EH (cell line): ENCODE measurements around the gene MPND.

Source experiments
- DNase-seq: peaks from one replicate; pipeline ENCODE4 v3.0.0-alpha.2; 2015; ENCODE audit warnings: low read depth

Gene MPND

DNA sequence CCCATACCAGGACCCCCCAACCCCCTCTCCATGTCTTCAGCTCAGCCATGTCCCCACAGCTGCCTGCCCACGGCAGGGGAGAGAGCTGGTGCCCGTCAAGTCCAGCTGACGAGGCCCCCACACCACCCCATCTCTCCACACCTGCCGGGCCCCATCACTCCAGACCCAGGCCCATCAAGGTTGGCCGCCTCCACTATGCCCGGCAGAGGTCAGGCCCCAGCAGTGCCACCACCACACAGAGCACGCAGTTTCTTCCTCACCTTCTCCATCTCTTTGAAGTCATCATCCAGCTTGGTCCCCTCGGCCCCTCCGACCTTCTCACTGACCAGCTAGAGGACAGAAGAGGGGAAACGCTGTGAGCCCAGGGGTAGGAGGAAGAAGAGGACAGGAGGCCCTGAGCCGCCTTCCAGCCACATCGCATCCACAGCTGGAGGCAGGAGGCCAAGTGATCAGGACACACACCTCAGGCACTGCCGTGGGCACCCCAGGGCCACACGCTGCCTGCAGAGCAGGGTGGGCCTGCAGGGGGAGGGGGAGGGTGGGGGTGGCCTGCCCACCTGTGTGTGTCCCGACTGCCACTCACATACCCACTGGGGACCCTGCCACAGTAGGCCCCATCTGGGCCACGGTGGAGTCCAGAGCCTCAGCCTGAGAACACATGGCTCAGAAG is 23.4 kb downstream of the MPND start:
- DNase-seq, result no peak

- DNase-seq, result no peak
Measured at GRCh38 chr19:4367336-4367723, 24.0 kb downstream of the MPND start.

DNA sequence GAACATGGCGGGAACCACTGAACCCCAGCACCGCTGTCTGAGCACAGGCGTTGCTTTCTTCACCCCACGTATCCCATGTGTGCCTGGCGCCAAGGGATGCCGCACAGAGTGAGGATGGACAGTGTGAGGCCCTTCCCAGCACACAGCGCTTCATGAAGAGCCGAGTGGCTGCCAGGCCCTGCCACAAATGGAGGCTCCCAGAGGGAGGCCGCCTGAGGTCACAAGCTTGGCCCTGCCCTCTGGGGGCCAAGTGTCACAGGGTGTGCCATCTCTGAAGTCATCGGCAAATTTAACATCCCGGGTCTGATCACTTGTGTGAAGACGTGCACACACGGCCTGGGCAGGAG is 24.4 kb downstream of the MPND start:
- no peak for DNase-seq

DNA sequence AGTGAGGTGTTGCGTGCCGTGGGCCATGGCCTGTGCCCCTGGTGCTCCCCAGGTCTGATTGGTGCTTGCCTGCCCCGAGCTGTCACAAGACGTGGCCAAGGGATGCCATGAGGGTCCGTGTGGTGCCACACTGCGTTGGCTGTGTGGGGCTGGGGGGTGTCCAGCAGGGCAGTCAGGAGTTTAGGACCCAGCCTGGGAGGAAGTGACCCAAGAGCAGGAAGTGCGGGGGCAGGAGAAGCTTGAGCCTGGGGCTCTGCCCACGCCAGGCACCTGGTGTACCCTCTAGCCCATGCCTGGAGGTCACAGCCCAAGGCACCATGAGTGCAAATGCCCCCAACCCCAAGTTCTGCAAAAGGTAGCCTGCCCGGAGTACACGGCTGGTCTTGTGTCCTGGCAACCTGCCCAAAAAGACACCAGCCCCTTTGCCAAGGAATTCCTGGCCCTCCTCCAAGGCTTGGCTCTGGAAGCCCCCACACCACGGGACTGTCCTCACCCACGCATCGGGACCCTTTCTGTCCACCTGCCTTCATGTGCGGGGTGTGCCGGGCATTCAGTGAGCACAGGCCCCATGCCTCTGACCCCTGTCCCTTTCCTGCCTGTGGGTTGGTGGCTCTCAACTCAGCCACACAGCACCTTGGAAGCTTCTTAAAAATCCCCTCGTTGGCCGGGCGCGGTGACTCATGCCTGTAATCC is 24.9 kb downstream of the MPND start:
- DNase-seq, result peak; percentile 32

- no peak for DNase-seq
Measured at GRCh38 chr19:4369109-4369887, 25.9 kb downstream of the MPND start.

GRCh38 chr19:4369888-4370260 is 26.5 kb downstream of the MPND start:
- no peak for DNase-seq

DNA sequence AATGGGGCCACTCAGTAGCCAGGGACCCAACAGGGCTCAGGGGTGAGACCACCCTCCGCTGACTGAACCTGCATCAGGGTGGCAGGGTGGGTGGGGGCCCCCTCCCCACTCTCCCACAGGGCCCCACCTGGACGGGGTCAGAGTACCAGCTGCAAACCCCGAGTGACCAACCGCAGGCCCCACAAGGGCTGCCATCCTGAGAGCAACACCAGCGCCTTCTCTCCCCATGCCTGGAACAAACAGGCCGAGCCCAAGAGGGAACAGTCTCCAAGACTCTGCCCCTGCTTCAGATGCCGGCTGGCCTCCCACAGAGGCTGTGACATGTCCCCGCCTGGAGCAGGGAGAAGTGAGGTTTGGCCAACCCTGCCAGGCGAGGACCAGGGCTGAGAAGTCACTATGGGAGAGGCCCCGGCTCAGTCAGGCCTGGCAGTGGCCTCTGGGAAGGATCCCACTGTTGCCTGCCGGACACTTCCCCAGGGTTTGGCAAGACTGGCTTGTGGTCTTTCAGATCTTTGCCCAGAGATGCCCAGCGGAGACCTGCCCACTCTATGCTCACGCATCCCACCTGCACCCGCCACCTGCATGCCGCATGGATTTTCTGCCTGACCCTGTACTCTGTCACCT is 27.2 kb downstream of the MPND start:
- DNase-seq, result no peak

DNA sequence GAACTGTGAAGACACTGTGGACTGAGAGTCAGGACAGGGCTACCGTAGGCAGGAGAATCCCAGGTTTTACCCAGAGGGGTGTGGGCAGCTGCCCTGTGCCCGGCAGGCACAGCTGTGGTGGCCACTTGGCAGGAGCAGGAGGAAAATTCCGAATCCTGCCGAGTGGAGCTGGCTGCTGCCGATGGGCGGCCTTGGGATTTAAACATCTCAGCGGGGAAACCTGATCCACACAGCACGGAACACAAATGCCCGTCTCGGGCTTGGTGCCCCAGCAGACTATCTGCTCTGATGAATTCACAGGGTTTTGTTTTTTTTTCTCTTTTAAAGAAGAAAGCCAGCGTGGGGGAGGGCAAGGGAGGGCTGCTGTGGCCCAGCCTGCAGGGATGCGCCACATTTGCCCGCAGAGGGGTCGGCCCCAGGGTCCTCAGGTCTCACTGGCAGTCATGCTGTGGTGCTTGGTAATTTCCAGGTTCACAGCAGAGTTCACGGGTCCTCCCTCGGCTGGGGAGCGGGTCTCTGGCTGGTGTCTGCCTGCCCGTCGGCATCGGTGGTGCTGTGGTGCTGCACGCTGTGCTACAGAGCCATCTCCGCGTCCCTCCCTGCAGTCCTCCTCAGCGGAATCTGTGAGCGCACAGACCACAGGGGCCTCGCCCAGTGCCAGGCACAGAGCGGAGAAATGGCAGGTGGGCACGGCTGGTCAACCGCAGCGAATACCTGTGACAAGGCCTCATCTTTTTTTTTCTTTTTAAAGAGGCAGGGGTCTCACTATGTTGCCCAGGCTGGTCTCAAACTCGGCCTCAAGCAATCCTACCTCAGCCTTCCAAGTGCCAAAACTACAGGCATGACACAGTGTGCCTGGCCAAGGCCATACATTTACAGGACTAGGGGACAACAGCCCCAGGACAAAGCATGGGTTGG is 28.1 kb downstream of the MPND start:
- DNase-seq, result no peak

GRCh38 chr19:4372165-4373012 is 29.0 kb downstream of the MPND start:
- DNase-seq, result no peak

DNA sequence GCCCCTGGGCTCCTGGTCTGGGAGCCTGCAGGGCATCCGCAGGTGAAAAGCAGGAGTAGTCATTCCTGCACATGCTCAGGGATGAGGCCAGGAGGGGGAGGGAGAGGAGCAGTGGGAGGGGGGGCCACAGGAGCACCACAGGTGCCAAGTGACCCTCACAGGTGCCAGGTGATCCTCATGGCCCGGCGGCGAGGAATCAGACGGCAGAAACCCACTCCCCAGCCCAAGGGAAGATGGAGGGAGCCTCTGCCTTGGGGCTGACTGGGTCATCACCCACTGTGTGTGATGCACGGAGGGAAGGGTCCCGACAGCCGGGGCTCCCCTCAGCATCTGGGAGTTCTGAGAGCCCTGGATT is 29.6 kb downstream of the MPND start:
- no peak for DNase-seq

GRCh38 chr19:4373601-4374497 is 30.5 kb downstream of the MPND start:
- DNase-seq, result peak; percentile 77

- DNase-seq, result peak; percentile 95
Measured at GRCh38 chr19:4374498-4375163, 31.3 kb downstream of the MPND start.

DNA sequence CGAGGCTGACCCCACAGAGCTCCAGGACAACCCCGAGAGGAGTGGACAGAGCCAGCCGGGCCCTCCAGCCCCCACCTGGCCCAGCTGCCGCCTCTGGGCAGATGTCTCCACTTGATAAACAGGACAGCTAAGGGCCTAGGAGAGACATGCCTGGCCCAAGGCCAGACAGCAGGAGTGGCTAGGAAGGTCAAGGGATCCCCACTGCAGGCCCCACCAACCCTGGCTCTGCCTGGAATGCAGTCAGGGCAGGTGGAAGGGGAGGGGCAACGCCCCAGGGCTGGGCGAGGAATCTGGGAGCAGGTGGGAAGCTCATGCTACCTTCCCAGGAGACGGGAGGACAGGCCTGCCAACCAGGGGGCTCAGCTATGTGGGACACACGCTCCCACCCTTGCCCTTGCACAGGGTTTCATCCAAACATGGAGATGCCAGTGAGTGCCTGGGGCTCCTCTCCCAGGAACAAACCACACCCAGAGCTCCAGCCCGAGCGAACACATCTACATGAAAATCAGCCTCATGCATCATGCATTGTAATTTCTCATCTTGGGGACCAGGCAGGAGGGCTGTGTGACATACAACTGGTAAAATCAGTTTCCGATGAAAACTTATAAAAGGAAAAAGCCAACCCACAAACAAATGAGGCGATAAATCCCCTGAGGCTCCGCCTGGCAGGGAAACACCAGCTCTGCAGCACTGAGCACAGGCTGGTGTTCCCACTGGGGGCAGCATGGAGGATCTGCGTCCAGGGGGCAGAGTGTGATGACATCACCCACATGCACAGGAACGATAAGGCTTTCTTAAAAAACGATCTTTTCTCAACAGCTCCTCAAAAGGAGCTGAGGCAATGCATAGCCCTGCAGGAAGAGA is 32.0 kb downstream of the MPND start:
- DNase-seq, result peak; percentile 84

DNA sequence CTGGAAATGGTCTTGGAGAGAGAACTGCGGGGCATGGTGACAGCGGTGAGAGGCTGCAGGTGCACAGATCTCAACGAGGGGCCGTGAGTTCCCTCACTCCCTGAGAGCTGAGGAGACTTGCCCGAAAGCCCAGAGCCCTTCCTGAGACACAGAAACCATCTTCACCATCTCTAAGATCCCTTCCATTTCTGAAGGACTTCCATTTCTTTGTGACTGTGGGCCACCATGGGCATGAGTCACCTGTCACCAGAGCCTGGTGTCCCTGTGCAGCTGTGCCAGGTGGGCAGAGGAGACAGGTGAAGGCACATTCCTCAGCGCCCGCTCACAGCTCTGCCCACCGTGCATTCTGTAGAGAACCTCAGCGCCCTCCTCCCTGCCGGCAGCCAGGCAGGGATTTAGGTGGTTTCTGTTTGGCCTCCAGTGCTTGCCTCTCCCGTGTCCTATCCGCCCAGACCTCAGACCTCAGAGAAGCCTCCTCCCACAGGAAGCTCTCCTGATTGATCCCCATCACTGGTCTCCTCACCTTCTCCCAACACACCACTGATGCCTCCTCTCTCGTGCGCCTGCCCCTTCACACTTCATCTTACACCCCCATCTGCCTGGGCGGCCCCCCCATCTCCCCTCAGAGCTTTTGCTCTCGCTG is 32.8 kb downstream of the MPND start:
- DNase-seq, result no peak

DNA sequence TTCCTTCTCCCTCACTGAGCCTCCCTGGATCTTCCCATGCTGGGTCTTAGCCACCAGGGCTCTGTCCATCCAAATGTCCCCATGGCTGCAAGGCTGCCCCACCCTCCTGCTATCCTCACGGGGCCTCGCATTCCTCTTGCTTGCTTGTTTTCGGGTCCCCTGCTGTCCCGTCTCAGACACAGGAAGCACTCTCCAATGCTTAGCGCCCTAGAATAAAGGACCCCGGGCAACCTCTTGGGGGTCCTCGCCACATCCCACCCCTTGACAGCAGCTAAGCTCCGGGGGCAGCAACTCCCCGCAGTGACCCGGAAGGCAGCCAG is 33.3 kb downstream of the MPND start:
- no peak for DNase-seq

- DNase-seq, result peak; percentile 57
Measured at GRCh38 chr19:4376991-4377781, 33.8 kb downstream of the MPND start.

- no peak for DNase-seq
Measured at GRCh38 chr19:4378886-4379285, 35.5 kb downstream of the MPND start.
